OCI-LY7 (cell line): ENCODE results near the gene ARHGAP18. TPM values are rescaled to one million over a fixed set of nuclear protein-coding genes. Genes with fewer than 3 reads are reported as not detected.

Source experiments
- BruUV-seq: library from RNA; stranded (reverse); fragments of 400-500 nt; replicated peaks from 2 replicates; lab custom pipeline; 2021; lab: Mats Ljungman, UMichigan
- CTCF ChIA-PET: fragments of 300-600 bp; sonication (Branson Sonifier 250); formaldehyde crosslinking; loops from one replicate; lab custom pipeline; 2022; ENCODE audit warnings: antibody characterized with exemption; ENCODE audit not compliant: unreplicated experiment; lab: Charles Lee
- POLR2A ChIA-PET: fragments of 300-600 bp; sonication (Branson Sonifier 250); formaldehyde crosslinking; loops from one replicate; lab custom pipeline; 2022; ENCODE audit warnings: antibody characterized with exemption; lab: Charles Lee
- DNase-seq: peaks from one replicate; pipeline ENCODE4 v3.0.0-alpha.2; 2015; ENCODE audit warnings: low spot score
- H2AFZ ChIP-seq: fragments of 200-600 bp; sonication (generic), shearing (Covaris generic); 2 replicates; pipeline ENCODE4 v1.6.1; 2014; ENCODE audit warnings: mild to moderate bottlenecking, antibody characterized with exemption, low read length, moderate library complexity
- H3K27ac ChIP-seq: fragments of 200-600 bp; sonication (generic); 2 replicates; pipeline ENCODE4 v1.5.1; 2014; ENCODE audit warnings: mixed run types, low read depth, mild to moderate bottlenecking, moderate library complexity, low read length, inconsistent platforms; ENCODE audit not compliant: poor library complexity, severe bottlenecking
- H3K36me3 ChIP-seq: fragments of 200-600 bp; sonication (generic); 2 replicates; pipeline ENCODE4 v1.6.1; 2014; ENCODE audit warnings: mild to moderate bottlenecking, antibody characterized with exemption, low read length, moderate library complexity, mixed read lengths; ENCODE audit not compliant: insufficient read depth
- H3K4me1 ChIP-seq: fragments of 200-600 bp; sonication (generic); 2 replicates; pipeline ENCODE4 v1.5.1; 2014; ENCODE audit warnings: mild to moderate bottlenecking, low read length; ENCODE audit not compliant: insufficient read depth, poor library complexity, severe bottlenecking
- H3K4me2 ChIP-seq: fragments of 200-600 bp; sonication (generic); 2 replicates; pipeline ENCODE4 v1.6.1; 2014; ENCODE audit warnings: mild to moderate bottlenecking, low read length
- H3K4me3 ChIP-seq: fragments of 200-600 bp; sonication (generic); 2 replicates; pipeline ENCODE4 v1.5.1; 2014; ENCODE audit warnings: mild to moderate bottlenecking, low read depth, low read length; ENCODE audit not compliant: poor library complexity, severe bottlenecking
- H3K79me2 ChIP-seq: fragments of 200-600 bp; sonication (generic); 2 replicates; pipeline ENCODE4 v1.6.1; 2016; ENCODE audit warnings: low read depth, mild to moderate bottlenecking, low read length, moderate library complexity, mixed read lengths; ENCODE audit not compliant: insufficient read depth
- H3K9me2 ChIP-seq: fragments of 200-600 bp; sonication (generic); 2 replicates; pipeline ENCODE4 v1.6.1; 2016; ENCODE audit warnings: mild to moderate bottlenecking, low read length, mixed read lengths; ENCODE audit not compliant: insufficient read depth
- H3K9me3 ChIP-seq: fragments of 200-600 bp; sonication (generic); 2 replicates; pipeline ENCODE4 v1.6.1; 2014; ENCODE audit warnings: mild to moderate bottlenecking, mixed run types, low read length, mixed read lengths
- H4K20me1 ChIP-seq: fragments of 200-600 bp; sonication (generic); 2 replicates; pipeline ENCODE4 v1.6.1; 2014; ENCODE audit warnings: mild to moderate bottlenecking, antibody characterized with exemption, low read length, moderate library complexity, mixed read lengths; ENCODE audit not compliant: insufficient read depth
- EZH2phosphoT487 ChIP-seq: fragments of 200-600 bp; sonication (generic); IDR thresholded peaks from 2 replicates; pipeline ENCODE4 v1.6.1; 2018; ENCODE audit warnings: low read depth, borderline replicate concordance, mild to moderate bottlenecking, mixed run types, antibody characterized with exemption, low read length, moderate library complexity, mixed read lengths
- intact Hi-C: fragments of 100-400 bp; cut with micrococcal nuclease; formaldehyde crosslinking; loops from one replicate; pipeline ENCODE4 v1.10.0; 2022; ENCODE audit not compliant: unreplicated experiment
- total RNA-seq, 2 experiments: library from RNA; depleted of rRNA in 1 of 2; stranded (reverse); fragments of >200 nt in 1 of 2; shearing (Covaris generic) in 1 of 2; gene quantifications; 2 replicates each; pipeline ENCODE4 v1.2.3, GENCODE V29; 2014 to 2022
- TF ChIP-seq, protein P1 (sequence below): fragments of 200-600 bp; sonication (generic); conservative IDR thresholded peaks from 2 replicates; pipeline ENCODE4 v1.5.1; 2014; ENCODE audit warnings: mild to moderate bottlenecking, antibody characterized with exemption, low read length, moderate library complexity, mixed read lengths

Gene ARHGAP18
- total RNA-seq, 2 experiments from 2014 or later, result 4.8 to 7.5 TPM

DNA sequence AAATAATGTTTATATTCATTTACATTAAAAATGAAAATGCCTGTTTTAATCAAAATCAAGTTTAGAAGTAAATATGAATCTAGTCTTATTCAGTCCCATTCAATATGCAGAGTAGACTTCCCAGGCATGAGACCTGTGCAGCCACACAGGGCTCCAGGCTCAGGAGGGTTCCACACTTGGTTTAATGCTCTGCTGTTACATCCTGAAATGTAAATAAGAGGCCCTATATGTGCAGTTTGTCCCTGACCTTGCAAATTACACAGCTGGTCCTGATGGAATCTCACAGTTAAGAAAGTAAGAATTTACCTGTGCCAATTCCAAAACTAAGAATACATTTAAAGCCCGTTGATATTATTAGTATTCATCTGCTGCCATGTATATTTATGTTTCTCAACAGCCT is 79.4 kb downstream of the ARHGAP18 start:
- TF ChIP-seq, protein P1, sequence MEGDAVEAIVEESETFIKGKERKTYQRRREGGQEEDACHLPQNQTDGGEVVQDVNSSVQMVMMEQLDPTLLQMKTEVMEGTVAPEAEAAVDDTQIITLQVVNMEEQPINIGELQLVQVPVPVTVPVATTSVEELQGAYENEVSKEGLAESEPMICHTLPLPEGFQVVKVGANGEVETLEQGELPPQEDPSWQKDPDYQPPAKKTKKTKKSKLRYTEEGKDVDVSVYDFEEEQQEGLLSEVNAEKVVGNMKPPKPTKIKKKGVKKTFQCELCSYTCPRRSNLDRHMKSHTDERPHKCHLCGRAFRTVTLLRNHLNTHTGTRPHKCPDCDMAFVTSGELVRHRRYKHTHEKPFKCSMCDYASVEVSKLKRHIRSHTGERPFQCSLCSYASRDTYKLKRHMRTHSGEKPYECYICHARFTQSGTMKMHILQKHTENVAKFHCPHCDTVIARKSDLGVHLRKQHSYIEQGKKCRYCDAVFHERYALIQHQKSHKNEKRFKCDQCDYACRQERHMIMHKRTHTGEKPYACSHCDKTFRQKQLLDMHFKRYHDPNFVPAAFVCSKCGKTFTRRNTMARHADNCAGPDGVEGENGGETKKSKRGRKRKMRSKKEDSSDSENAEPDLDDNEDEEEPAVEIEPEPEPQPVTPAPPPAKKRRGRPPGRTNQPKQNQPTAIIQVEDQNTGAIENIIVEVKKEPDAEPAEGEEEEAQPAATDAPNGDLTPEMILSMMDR, result no peak
- no peak for TF ChIP-seq EZH2phosphoT487
- Histone ChIP-seq H3K9me2 (no peaks in the 10 kb centered on the region), H3K79me2 (no peaks in the 10 kb centered on the region), H3K36me3 (no peaks in the 10 kb centered on the region), H3K27ac (no peak overlapping the region), H3K4me1 (no peaks in the 10 kb centered on the region), H3K9me3 (no peaks in the 10 kb centered on the region), H3K4me2 (no peak overlapping the region), H2AFZ (no peak overlapping the region), H4K20me1 (no peaks in the 10 kb centered on the region), H3K4me3 (no peak overlapping the region)
- CTCF ChIA-PET, result no interaction called here
- intact Hi-C loops, result no loop called here
- BruUV-seq, result no TSS peak
- no peak for DNase-seq
- POLR2A ChIA-PET, result interaction anchor here (1.2 to 1.6 kb wide), 2 partner anchors 9 to 97 kb away, joined by 3 to 5 read pairs; no protein-coding TSS in a partner anchor

GRCh38 chr6:129628101-129628815 is 81.7 kb downstream of the ARHGAP18 start:
- BruUV-seq, result no TSS peak

More at GRCh38 chr6:129628101-129628815, 81.7 kb downstream of the ARHGAP18 start:
- POLR2A ChIA-PET, result interaction anchor here (0.7 to 1.2 kb wide), 3 partner anchors 12 to 80 kb away, joined by 3 read pairs; no protein-coding TSS in a partner anchor
- CTCF ChIA-PET, result no interaction called here
- no peaks in the 10 kb centered on the region for H3K9me2 ChIP-seq
- H3K36me3 ChIP-seq, result no peaks in the 10 kb centered on the region
- H3K9me3 ChIP-seq, result no peaks in the 10 kb centered on the region
- H3K79me2 ChIP-seq, result no peaks in the 10 kb centered on the region
- H3K4me2 ChIP-seq, result no peak overlapping the region
- no peak overlapping the region for H3K27ac ChIP-seq
- no peak overlapping the region for H2AFZ ChIP-seq
- no peak overlapping the region for H3K4me3 ChIP-seq
- intact Hi-C loops, result no loop called here
- DNase-seq, result no peak
- H4K20me1 ChIP-seq, result no peaks in the 10 kb centered on the region
- TF ChIP-seq, protein P1, result no peak
- TF ChIP-seq EZH2phosphoT487, result no peak
- H3K4me1 ChIP-seq, result no peaks in the 10 kb centered on the region
